Measurements from ENCODE around the gene MYO3B.

The MYO3B gene

GRCh38 chr2:170404846-170405245, 226.9 kb downstream of the MYO3B start:
- no peak for DNase-seq (ENCODE audit: low spot score)
- in situ Hi-C loops (cut with MboI; ENCODE audit: low sequenced_read_pairs, unreplicated experiment) = no loop called here
- no peak for TF ChIP-seq CTCF (IDR thresholded peaks at IDR 0.05; ENCODE audit: borderline replicate concordance, control extremely low read depth, extremely low read depth, insufficient read depth, missing control alignments)

GRCh38 chr2:170405326-170405725, 227.4 kb downstream of the MYO3B start:
- no peak for DNase-seq (ENCODE audit: low spot score)
- in situ Hi-C loops (cut with MboI; ENCODE audit: low sequenced_read_pairs, unreplicated experiment) = no loop called here
- TF ChIP-seq CTCF (IDR thresholded peaks at IDR 0.05; ENCODE audit: borderline replicate concordance, control extremely low read depth, extremely low read depth, insufficient read depth, missing control alignments) = no peak

- in situ Hi-C loops (cut with MboI; ENCODE audit: low sequenced_read_pairs, unreplicated experiment) = no loop called here
- TF ChIP-seq CTCF (IDR thresholded peaks at IDR 0.05; ENCODE audit: borderline replicate concordance, control extremely low read depth, extremely low read depth, insufficient read depth, missing control alignments) = no peak
- no peak for DNase-seq (ENCODE audit: low spot score)
Measured at GRCh38 chr2:170408461-170409163, 230.7 kb downstream of the MYO3B start.

GRCh38 chr2:170409164-170409535, 231.2 kb downstream of the MYO3B start:
- in situ Hi-C loops (cut with MboI; ENCODE audit: low sequenced_read_pairs, unreplicated experiment) = no loop called here

GRCh38 chr2:170411660-170412059, 233.7 kb downstream of the MYO3B start:
- in situ Hi-C loops (cut with MboI; ENCODE audit: low sequenced_read_pairs, unreplicated experiment) = no loop called here
- DNase-seq (ENCODE audit: low spot score) = no peak
- TF ChIP-seq CTCF (IDR thresholded peaks at IDR 0.05; ENCODE audit: borderline replicate concordance, control extremely low read depth, extremely low read depth, insufficient read depth, missing control alignments) = no peak

More at GRCh38 chr2:170409164-170409535, 231.2 kb downstream of the MYO3B start:
- DNase-seq (ENCODE audit: low spot score) = peak; percentile 54
- peak; percentile 84 for TF ChIP-seq CTCF (IDR thresholded peaks at IDR 0.05; ENCODE audit: borderline replicate concordance, control extremely low read depth, extremely low read depth, insufficient read depth, missing control alignments)

- no peak for TF ChIP-seq CTCF (IDR thresholded peaks at IDR 0.05; ENCODE audit: borderline replicate concordance, control extremely low read depth, extremely low read depth, insufficient read depth, missing control alignments)
- in situ Hi-C loops (cut with MboI; ENCODE audit: low sequenced_read_pairs, unreplicated experiment) = no loop called here
- DNase-seq (ENCODE audit: low spot score) = no peak
Measured at GRCh38 chr2:170420961-170421687, 243.2 kb downstream of the MYO3B start.
